Measurements from ENCODE around the gene CFAP45. TPM values are rescaled to one million over a fixed set of nuclear protein-coding genes. Genes with fewer than 3 reads are reported as not detected.

Gene CFAP45
- total RNA-seq, 4 donors from 2014 or later, result 0.97 to 3.6 (median 1.8) TPM; not detected in 1

- peak overlapping the region; percentile 96 to 97 for H3K27ac ChIP-seq
- H3K4me1 ChIP-seq, result peaks cover 0 to 15% of the 10 kb centered on the region in 2 donors
- no peaks in the 10 kb centered on the region for H3K36me3 ChIP-seq
- no peak for TF ChIP-seq POLR2A (IDR thresholded peaks at IDR 0.05)
- TF ChIP-seq CTCF (IDR thresholded peaks at IDR 0.05), result no peak
- no peak for DNase-seq
- intact Hi-C loops (cut with DNase I; ENCODE audit: low total_unique reads), result no loop called here
- no peaks in the 10 kb centered on the region for H3K9me3 ChIP-seq
- peak overlapping the region; percentile 85 to 94 for H3K4me3 ChIP-seq
- H3K27me3 ChIP-seq, result no peaks in the 10 kb centered on the region
These were observed 25.7 kb upstream of the CFAP45 start for GRCh38 chr1:159925719-159926078.

- Histone ChIP-seq H3K4me1 (peaks cover 0 to 15% of the 10 kb centered on the region in 2 donors), H3K4me3 (peak within 1 kb of the TSS; percentile 85 to 94), H3K9me3 (no peaks in the 10 kb centered on the region), H3K27me3 (no peaks in the 10 kb centered on the region), H3K27ac (peak within 1 kb of the TSS; percentile 96 to 97), H3K36me3 (no peaks in the 10 kb centered on the region)
- TF ChIP-seq POLR2A (IDR thresholded peaks at IDR 0.05) (peak; percentile 93 to 96), CTCF (IDR thresholded peaks at IDR 0.05) (peak in 2 of 4 experiments; percentile 3 to 18)
- DNase-seq, result peak; percentile 92 to 94
- intact Hi-C loops (cut with DNase I; ENCODE audit: low total_unique reads), result no loop called here
These were observed 25.1 kb upstream of the CFAP45 start, which contains the start of gene TAGLN2 for GRCh38 chr1:159924791-159925718. Gene TAGLN2 (minus strand): TSS chr1:159925507. CDS start chr1:159920509, 4,998 bp downstream.

- Histone ChIP-seq H3K4me3 (peak overlapping the region; percentile 85 to 94), H3K27me3 (no peaks in the 10 kb centered on the region), H3K4me1 (peaks cover 0 to 15% of the 10 kb centered on the region in 2 donors), H3K27ac (peak overlapping the region; percentile 96 to 97), H3K36me3 (no peaks in the 10 kb centered on the region), H3K9me3 (no peaks in the 10 kb centered on the region)
- peak in 2 of 4 experiments; percentile 32 to 38 for TF ChIP-seq CTCF (IDR thresholded peaks at IDR 0.05)
- peak; percentile 60 to 85 for TF ChIP-seq POLR2A (IDR thresholded peaks at IDR 0.05)
- intact Hi-C loops (cut with DNase I; ENCODE audit: low total_unique reads), result no loop called here
- DNase-seq, result peak; percentile 93
These were observed 24.2 kb upstream of the CFAP45 start for GRCh38 chr1:159924025-159924790.

- Histone ChIP-seq H3K27me3 (no peaks in the 10 kb centered on the region), H3K4me1 (peaks cover 0 to 15% of the 10 kb centered on the region in 2 donors), H3K9me3 (no peaks in the 10 kb centered on the region), H3K4me3 (peak overlapping the region; percentile 85 to 94), H3K27ac (peak overlapping the region; percentile 96 to 97), H3K36me3 (no peaks in the 10 kb centered on the region)
- peak; percentile 87 to 89 for DNase-seq
- intact Hi-C loops (cut with DNase I; ENCODE audit: low total_unique reads), result no loop called here
- TF ChIP-seq CTCF (IDR thresholded peaks at IDR 0.05) (no peak), POLR2A (IDR thresholded peaks at IDR 0.05) (peak; percentile 47 to 64)
These were observed 23.4 kb upstream of the CFAP45 start for GRCh38 chr1:159923203-159924024.
